Mesendoderm (in vitro differentiated cells): ENCODE data around the gene MRTO4.

Source experiments
- DNase-seq: peaks from one replicate; pipeline ENCODE4 v3.0.0; 2013
- H2AK5ac ChIP-seq: 2 replicates; pipeline ENCODE4 v1.6.1; 2013; ENCODE audit warnings: low read length, inconsistent platforms
- H2BK120ac ChIP-seq: 2 replicates; pipeline ENCODE4 v1.6.1; 2013; ENCODE audit warnings: low read depth, mild to moderate bottlenecking, low read length, moderate library complexity, mixed read lengths
- H2BK15ac ChIP-seq: replicated peaks from 2 replicates; pipeline ENCODE4 v1.6.1; 2013; ENCODE audit warnings: low read depth, mild to moderate bottlenecking, moderate library complexity
- H2BK5ac ChIP-seq: 2 replicates; pipeline ENCODE4 v1.6.1; 2013; ENCODE audit warnings: low read length, inconsistent platforms
- H3K18ac ChIP-seq: 2 replicates; pipeline ENCODE4 v1.6.1; 2013; ENCODE audit warnings: mild to moderate bottlenecking, low read length, mixed read lengths
- H3K23ac ChIP-seq: one replicate; pipeline ENCODE4 v1.6.1; 2013; ENCODE audit warnings: low read length
- H3K27ac ChIP-seq: 2 replicates; pipeline ENCODE4 v1.5.1; 2013; ENCODE audit warnings: low read depth, mild to moderate bottlenecking, inconsistent platforms, low read length, moderate library complexity
- H3K27me3 ChIP-seq: 2 replicates; pipeline ENCODE4 v1.6.1; 2013; ENCODE audit warnings: low read length, control low read depth, mild to moderate bottlenecking, inconsistent platforms; ENCODE audit not compliant: insufficient read depth, poor library complexity
- H3K36me3 ChIP-seq: 2 replicates; pipeline ENCODE4 v1.6.1; 2013; ENCODE audit warnings: low read length, inconsistent platforms; ENCODE audit not compliant: control insufficient read depth, insufficient read depth
- H3K4ac ChIP-seq: one replicate; pipeline ENCODE4 v1.6.1; 2013; ENCODE audit warnings: low read depth, mild to moderate bottlenecking, low read length, moderate library complexity
- H3K4me1 ChIP-seq: 2 replicates; pipeline ENCODE4 v1.6.1; 2013; ENCODE audit warnings: low read depth, low read length, inconsistent platforms; ENCODE audit not compliant: control insufficient read depth
- H3K4me2 ChIP-seq: 2 replicates; pipeline ENCODE4 v1.6.1; 2013; ENCODE audit warnings: low read length
- H3K4me3 ChIP-seq: 2 replicates; pipeline ENCODE4 v1.5.1; 2013; ENCODE audit warnings: mild to moderate bottlenecking, low read length
- H3K56ac ChIP-seq: one replicate; pipeline ENCODE4 v1.6.1; 2013; ENCODE audit warnings: low read length
- H3K79me1 ChIP-seq: 2 replicates; pipeline ENCODE4 v1.6.1; 2013; ENCODE audit warnings: low read length, inconsistent platforms
- H3K79me2 ChIP-seq: 2 replicates; pipeline ENCODE4 v1.6.1; 2013; ENCODE audit warnings: mild to moderate bottlenecking, low read length; ENCODE audit not compliant: control insufficient read depth, insufficient read depth
- H3K9ac ChIP-seq: 2 replicates; pipeline ENCODE4 v1.6.1; 2013; ENCODE audit warnings: low read length, inconsistent platforms
- H4K5ac ChIP-seq: one replicate; pipeline ENCODE4 v1.6.1; 2013; ENCODE audit warnings: low read length
- H4K8ac ChIP-seq: one replicate; pipeline ENCODE4 v1.6.1; 2013; ENCODE audit warnings: low read depth, mild to moderate bottlenecking, control low read depth, low read length, moderate library complexity
- WGBS: extraction: QIAGEN DNeasy Blood & Tissue Kit; methylation state at CpG from one replicate; pipeline ENCODE4 v1.1.7; 2013; ENCODE audit warnings: low lambda C conversion rate, missing lambda C conversion rate; ENCODE audit not compliant: insufficient coverage; ENCODE audit errors: extremely low coverage; 5-methylcytosine and 5-hydroxymethylcytosine counted together

The MRTO4 gene

DNA sequence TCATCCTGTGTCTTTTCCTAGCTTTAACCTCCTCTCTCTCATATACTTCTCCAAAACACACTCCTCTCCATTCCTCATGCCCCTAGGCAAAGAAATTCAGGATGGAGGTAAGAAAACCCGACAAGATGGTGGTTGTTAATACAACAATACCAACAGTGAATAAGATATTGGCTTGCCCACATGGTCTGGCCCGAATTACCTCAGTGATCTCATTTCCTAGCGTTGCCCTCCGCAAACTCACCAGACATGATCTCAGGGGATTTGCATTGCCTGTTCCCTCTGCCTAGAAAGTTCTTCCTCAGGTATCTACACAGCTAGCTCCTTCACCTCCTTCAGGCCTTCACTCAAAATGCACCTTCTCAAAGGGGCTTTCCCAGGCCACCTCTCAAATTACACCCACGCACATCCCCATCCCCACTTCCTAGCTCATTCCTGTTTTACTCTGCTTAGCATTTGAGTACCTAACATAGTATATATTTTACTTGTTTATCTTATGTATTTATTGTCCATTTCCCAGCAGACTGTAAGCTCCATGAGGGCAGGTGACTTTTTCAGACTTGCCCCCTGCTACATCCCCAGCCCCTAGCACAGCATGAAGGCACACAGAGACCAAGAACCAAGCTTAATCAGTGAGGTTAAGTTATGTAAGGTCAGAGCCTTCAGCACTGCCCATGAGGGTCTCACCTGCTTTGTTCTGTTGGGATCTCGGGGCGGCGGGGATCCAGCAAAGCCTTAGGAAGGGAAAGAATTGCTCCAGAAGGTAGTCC lies 31.3 kb upstream of the MRTO4 start:
- H3K79me1 ChIP-seq, result no peaks in the 10 kb centered on the region
- no peak overlapping the region for H4K5ac ChIP-seq
- no CpG with 5 or more reads among the region's 8 CpGs for WGBS
- H3K27ac ChIP-seq, result no peak overlapping the region
- no peak overlapping the region for H3K56ac ChIP-seq
- no peak overlapping the region for H2BK120ac ChIP-seq
- H2BK5ac ChIP-seq, result no peak overlapping the region
- H4K8ac ChIP-seq, result no peak overlapping the region
- H3K4me2 ChIP-seq, result no peak overlapping the region
- no peak overlapping the region for H3K4me3 ChIP-seq
- H3K18ac ChIP-seq, result no peak overlapping the region
- no peak overlapping the region for H2BK15ac ChIP-seq
- no peak overlapping the region for H3K23ac ChIP-seq
- H3K9ac ChIP-seq, result no peak overlapping the region
- DNase-seq, result no peak
- no peaks in the 10 kb centered on the region for H3K27me3 ChIP-seq
- no peaks in the 10 kb centered on the region for H3K79me2 ChIP-seq
- no peaks in the 10 kb centered on the region for H3K4me1 ChIP-seq
- H2AK5ac ChIP-seq, result no peak overlapping the region
- H3K36me3 ChIP-seq, result peaks cover 21% of the 10 kb centered on the region
- H3K4ac ChIP-seq, result no peak overlapping the region

DNA sequence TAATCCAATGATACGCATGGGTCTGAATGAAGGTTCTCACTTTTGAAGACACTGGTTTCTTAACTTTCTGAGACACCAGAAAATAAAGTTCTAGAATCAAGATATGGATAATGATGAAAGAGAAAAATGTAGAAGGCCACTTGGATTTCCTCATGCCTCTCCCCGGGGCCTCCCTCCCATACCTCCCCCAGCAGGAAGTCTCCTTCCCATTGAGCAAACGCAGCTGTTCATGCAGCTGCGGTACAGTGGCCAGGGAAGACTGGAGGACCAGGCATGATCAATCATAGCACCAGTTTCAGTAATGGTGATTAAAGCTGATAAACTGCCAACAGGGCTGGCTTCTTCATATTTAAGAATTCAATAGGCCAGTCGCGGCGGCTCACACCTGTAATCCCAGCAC lies 30.6 kb upstream of the MRTO4 start:
- Histone ChIP-seq H3K4me1 (no peaks in the 10 kb centered on the region), H3K79me1 (no peaks in the 10 kb centered on the region), H3K36me3 (peaks cover 21% of the 10 kb centered on the region), H3K4ac (no peak overlapping the region), H2AK5ac (no peak overlapping the region), H2BK5ac (no peak overlapping the region), H3K27ac (no peak overlapping the region), H3K56ac (no peak overlapping the region), H3K27me3 (no peaks in the 10 kb centered on the region), H2BK15ac (no peak overlapping the region), H3K79me2 (no peaks in the 10 kb centered on the region), H3K23ac (no peak overlapping the region), H3K9ac (no peak overlapping the region), H3K18ac (no peak overlapping the region), H3K4me3 (no peak overlapping the region), H2BK120ac (no peak overlapping the region), H4K5ac (no peak overlapping the region), H3K4me2 (no peak overlapping the region), H4K8ac (no peak overlapping the region)
- DNase-seq, result no peak
- WGBS, result no CpG with 5 or more reads among the region's 7 CpGs

DNA sequence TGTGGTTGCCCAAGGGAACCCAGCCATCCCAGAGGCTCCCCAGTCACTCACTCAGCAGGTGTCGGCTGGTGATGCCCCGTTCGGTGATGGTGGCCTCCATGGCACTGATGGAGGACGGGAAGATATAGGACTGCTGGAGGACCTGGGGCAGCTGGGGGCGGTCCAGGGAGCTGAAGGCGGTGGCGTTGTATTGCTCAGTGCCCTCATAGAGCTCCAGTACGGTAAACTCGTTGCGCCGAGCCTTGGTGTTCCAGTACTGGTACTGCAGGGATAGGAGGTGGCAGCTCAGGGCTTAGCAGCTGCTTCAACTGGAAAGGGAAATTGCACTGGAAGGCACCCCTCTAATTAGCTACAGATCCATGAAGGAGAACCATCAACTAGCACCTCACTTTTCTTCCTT lies 29.0 kb upstream of the MRTO4 start:
- Histone ChIP-seq H3K4me1 (no peaks in the 10 kb centered on the region), H2BK5ac (no peak overlapping the region), H2BK15ac (no peak overlapping the region), H3K18ac (no peak overlapping the region), H4K8ac (no peak overlapping the region), H3K56ac (no peak overlapping the region), H2BK120ac (no peak overlapping the region), H3K36me3 (peaks cover 30% of the 10 kb centered on the region), H3K4ac (no peak overlapping the region), H3K4me2 (no peak overlapping the region), H3K27ac (no peak overlapping the region), H4K5ac (no peak overlapping the region), H2AK5ac (no peak overlapping the region), H3K27me3 (no peaks in the 10 kb centered on the region), H3K23ac (no peak overlapping the region), H3K79me2 (no peaks in the 10 kb centered on the region), H3K9ac (no peak overlapping the region), H3K4me3 (no peak overlapping the region), H3K79me1 (no peaks in the 10 kb centered on the region)
- WGBS, result no CpG with 5 or more reads among the region's 11 CpGs
- no peak for DNase-seq

DNA sequence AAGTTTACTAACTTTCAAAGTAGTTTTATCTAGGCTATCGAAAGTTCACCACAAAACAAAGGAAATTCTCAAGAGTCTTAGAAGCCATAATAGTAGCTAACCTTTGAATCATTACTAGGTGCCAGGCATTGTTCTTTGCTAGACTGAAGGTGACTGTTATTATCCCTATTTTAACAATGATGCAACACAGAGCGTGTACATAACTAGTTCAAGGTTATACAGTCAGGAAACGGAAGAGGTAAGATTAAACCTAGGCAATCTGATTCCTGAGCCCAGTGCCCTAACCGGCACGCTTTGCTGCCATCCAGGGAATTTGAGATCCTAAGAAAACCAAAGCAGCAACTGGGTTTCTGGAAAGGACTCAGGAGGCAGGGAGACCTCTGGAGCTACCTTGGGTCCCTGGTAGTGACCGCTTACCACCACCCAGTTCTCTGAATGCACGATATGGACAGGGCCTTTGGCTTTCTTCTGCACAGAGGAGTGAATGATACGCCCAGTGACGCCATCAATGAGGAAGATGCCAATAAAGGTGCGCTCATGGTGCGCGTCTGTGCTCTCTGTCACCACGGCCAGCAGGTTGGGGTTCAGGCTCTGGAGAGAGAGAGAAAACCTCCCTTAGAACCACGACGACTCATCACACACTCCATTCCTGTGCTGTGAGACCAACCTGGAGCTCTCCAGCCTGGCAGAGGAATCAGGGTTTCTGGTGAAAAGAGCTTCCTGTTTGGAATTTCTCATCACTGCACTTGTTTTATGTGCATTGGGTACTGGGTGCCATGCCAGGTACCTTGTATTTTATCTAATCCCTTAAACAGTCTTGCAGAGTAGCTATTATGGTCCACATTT lies 28.4 kb upstream of the MRTO4 start:
- H3K9ac ChIP-seq, result no peak overlapping the region
- WGBS, result no CpG with 5 or more reads among the region's 15 CpGs
- H3K79me2 ChIP-seq, result no peaks in the 10 kb centered on the region
- no peak overlapping the region for H2BK120ac ChIP-seq
- peaks cover 30% of the 10 kb centered on the region for H3K36me3 ChIP-seq
- no peak overlapping the region for H2BK5ac ChIP-seq
- no peaks in the 10 kb centered on the region for H3K79me1 ChIP-seq
- no peak overlapping the region for H3K56ac ChIP-seq
- no peak overlapping the region for H3K4ac ChIP-seq
- no peaks in the 10 kb centered on the region for H3K4me1 ChIP-seq
- no peak overlapping the region for H2BK15ac ChIP-seq
- H3K27me3 ChIP-seq, result no peaks in the 10 kb centered on the region
- no peak overlapping the region for H3K4me3 ChIP-seq
- H3K27ac ChIP-seq, result no peak overlapping the region
- no peak overlapping the region for H3K18ac ChIP-seq
- no peak overlapping the region for H3K4me2 ChIP-seq
- no peak overlapping the region for H4K5ac ChIP-seq
- H4K8ac ChIP-seq, result no peak overlapping the region
- no peak for DNase-seq
- no peak overlapping the region for H2AK5ac ChIP-seq
- no peak overlapping the region for H3K23ac ChIP-seq

DNA sequence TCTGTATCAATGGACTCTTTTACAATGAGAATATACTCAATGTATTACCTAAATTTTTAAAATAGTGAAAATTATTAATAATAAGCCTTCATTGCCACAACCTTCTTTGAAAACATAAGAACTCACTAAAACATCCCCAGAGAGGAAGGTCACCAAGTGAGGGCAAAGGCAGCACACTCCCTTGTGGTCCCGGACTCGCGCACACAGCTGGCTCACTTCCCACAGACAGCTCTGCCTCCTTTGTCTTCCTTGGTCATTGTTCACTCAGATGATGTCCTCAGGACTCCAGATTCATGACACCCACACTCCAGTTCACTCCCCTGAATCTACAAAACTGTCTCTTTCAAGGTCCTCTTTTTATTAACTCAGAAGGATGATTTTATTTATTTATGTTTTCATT lies 22.4 kb upstream of the MRTO4 start:
- H3K4me3 ChIP-seq, result no peak overlapping the region
- H3K4me1 ChIP-seq, result no peaks in the 10 kb centered on the region
- H4K8ac ChIP-seq, result no peak overlapping the region
- H2AK5ac ChIP-seq, result no peak overlapping the region
- H4K5ac ChIP-seq, result no peak overlapping the region
- H3K79me1 ChIP-seq, result no peaks in the 10 kb centered on the region
- H3K27ac ChIP-seq, result no peak overlapping the region
- H3K23ac ChIP-seq, result no peak overlapping the region
- H3K36me3 ChIP-seq, result peaks cover 24% of the 10 kb centered on the region
- H2BK120ac ChIP-seq, result no peak overlapping the region
- no peak overlapping the region for H3K56ac ChIP-seq
- no peaks in the 10 kb centered on the region for H3K79me2 ChIP-seq
- no peaks in the 10 kb centered on the region for H3K27me3 ChIP-seq
- H3K4ac ChIP-seq, result no peak overlapping the region
- H3K9ac ChIP-seq, result no peak overlapping the region
- no peak for DNase-seq
- no peak overlapping the region for H2BK5ac ChIP-seq
- WGBS, result no CpG with 5 or more reads among the region's 3 CpGs
- no peak overlapping the region for H2BK15ac ChIP-seq
- no peak overlapping the region for H3K18ac ChIP-seq
- no peak overlapping the region for H3K4me2 ChIP-seq
